Measurements from ENCODE around the gene SEC61A2. TPM values are rescaled to one million over a fixed set of nuclear protein-coding genes. Genes with fewer than 3 reads are reported as not detected.
A peak's percentile ranks its signal among the peaks of the same experiment; 100 is the strongest.

SEC61A2 gene
- total and polyA plus RNA-seq, 2 of the 8 experiments (the other 6 are each of a cell fraction or from before 2014, with no cell fraction given): 18.2 to 19.2 TPM

DNA sequence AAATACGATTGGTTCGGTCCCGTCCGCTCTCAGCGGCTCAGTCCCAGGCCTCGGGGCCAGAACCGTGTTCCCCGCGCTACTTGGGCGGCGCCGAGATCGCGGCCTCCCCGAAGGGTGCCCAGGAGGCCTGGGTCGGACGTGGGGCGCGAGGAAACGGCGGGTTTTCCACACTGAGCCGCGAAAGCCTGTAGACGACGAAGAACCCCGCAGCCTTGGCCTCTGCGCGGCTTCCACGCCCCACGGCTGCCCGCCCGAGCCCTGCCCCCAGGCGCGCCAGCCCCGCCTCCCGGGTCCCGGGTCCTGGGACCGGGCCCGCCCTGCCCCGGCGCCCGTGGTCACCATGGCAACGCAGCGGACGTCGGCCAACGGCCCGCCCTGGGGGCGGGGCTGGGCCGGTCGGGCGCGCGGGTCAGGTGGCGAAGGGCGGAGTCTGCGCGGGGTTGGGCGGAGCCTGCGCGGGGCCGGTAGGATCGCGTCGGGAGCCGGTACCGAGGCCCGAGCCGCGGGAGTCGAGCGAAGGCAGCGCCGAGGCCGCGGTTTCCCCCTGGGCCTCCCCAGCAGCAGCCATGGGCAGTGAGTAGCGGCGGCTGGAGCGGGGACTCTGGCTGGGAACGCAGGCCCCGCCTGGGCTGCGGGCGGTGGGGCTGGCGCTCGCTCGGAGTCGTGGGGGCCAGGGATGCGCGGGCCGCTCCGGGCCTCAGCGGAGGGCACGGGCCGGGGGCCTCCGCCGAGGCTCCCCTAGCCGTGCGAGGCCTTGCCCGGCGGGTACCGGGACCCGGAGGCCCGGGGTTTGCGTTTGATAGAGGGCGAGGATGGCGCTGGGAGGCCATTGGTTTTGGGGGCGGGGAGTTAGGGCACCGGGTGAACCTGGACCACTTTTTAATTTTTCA, at the start of gene SEC61A2 (continued):
- TF ChIP-seq, protein P1, sequence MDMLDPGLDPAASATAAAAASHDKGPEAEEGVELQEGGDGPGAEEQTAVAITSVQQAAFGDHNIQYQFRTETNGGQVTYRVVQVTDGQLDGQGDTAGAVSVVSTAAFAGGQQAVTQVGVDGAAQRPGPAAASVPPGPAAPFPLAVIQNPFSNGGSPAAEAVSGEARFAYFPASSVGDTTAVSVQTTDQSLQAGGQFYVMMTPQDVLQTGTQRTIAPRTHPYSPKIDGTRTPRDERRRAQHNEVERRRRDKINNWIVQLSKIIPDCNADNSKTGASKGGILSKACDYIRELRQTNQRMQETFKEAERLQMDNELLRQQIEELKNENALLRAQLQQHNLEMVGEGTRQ (IDR thresholded peaks at IDR 0.05; ENCODE audit: low read length): peak; percentile 40
- no peak for TF ChIP-seq EZH2 (IDR thresholded peaks at IDR 0.05; ENCODE audit: low read depth, low read length, severe bottlenecking)
- TF ChIP-seq JUND (IDR thresholded peaks at IDR 0.05; ENCODE audit: low read length): no peak
- TF ChIP-seq CREB1 (IDR thresholded peaks at IDR 0.05): 0 out of 2 replicates have a peak, but pooled peaks have one; percentile 13
- TF ChIP-seq, protein P2, sequence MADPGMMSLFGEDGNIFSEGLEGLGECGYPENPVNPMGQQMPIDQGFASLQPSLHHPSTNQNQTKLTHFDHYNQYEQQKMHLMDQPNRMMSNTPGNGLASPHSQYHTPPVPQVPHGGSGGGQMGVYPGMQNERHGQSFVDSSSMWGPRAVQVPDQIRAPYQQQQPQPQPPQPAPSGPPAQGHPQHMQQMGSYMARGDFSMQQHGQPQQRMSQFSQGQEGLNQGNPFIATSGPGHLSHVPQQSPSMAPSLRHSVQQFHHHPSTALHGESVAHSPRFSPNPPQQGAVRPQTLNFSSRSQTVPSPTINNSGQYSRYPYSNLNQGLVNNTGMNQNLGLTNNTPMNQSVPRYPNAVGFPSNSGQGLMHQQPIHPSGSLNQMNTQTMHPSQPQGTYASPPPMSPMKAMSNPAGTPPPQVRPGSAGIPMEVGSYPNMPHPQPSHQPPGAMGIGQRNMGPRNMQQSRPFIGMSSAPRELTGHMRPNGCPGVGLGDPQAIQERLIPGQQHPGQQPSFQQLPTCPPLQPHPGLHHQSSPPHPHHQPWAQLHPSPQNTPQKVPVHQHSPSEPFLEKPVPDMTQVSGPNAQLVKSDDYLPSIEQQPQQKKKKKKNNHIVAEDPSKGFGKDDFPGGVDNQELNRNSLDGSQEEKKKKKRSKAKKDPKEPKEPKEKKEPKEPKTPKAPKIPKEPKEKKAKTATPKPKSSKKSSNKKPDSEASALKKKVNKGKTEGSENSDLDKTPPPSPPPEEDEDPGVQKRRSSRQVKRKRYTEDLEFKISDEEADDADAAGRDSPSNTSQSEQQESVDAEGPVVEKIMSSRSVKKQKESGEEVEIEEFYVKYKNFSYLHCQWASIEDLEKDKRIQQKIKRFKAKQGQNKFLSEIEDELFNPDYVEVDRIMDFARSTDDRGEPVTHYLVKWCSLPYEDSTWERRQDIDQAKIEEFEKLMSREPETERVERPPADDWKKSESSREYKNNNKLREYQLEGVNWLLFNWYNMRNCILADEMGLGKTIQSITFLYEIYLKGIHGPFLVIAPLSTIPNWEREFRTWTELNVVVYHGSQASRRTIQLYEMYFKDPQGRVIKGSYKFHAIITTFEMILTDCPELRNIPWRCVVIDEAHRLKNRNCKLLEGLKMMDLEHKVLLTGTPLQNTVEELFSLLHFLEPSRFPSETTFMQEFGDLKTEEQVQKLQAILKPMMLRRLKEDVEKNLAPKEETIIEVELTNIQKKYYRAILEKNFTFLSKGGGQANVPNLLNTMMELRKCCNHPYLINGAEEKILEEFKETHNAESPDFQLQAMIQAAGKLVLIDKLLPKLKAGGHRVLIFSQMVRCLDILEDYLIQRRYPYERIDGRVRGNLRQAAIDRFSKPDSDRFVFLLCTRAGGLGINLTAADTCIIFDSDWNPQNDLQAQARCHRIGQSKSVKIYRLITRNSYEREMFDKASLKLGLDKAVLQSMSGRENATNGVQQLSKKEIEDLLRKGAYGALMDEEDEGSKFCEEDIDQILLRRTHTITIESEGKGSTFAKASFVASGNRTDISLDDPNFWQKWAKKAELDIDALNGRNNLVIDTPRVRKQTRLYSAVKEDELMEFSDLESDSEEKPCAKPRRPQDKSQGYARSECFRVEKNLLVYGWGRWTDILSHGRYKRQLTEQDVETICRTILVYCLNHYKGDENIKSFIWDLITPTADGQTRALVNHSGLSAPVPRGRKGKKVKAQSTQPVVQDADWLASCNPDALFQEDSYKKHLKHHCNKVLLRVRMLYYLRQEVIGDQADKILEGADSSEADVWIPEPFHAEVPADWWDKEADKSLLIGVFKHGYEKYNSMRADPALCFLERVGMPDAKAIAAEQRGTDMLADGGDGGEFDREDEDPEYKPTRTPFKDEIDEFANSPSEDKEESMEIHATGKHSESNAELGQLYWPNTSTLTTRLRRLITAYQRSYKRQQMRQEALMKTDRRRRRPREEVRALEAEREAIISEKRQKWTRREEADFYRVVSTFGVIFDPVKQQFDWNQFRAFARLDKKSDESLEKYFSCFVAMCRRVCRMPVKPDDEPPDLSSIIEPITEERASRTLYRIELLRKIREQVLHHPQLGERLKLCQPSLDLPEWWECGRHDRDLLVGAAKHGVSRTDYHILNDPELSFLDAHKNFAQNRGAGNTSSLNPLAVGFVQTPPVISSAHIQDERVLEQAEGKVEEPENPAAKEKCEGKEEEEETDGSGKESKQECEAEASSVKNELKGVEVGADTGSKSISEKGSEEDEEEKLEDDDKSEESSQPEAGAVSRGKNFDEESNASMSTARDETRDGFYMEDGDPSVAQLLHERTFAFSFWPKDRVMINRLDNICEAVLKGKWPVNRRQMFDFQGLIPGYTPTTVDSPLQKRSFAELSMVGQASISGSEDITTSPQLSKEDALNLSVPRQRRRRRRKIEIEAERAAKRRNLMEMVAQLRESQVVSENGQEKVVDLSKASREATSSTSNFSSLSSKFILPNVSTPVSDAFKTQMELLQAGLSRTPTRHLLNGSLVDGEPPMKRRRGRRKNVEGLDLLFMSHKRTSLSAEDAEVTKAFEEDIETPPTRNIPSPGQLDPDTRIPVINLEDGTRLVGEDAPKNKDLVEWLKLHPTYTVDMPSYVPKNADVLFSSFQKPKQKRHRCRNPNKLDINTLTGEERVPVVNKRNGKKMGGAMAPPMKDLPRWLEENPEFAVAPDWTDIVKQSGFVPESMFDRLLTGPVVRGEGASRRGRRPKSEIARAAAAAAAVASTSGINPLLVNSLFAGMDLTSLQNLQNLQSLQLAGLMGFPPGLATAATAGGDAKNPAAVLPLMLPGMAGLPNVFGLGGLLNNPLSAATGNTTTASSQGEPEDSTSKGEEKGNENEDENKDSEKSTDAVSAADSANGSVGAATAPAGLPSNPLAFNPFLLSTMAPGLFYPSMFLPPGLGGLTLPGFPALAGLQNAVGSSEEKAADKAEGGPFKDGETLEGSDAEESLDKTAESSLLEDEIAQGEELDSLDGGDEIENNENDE (IDR thresholded peaks at IDR 0.05; ENCODE audit: insufficient replicate concordance, low read length): no peak
- TF ChIP-seq, protein P3, sequence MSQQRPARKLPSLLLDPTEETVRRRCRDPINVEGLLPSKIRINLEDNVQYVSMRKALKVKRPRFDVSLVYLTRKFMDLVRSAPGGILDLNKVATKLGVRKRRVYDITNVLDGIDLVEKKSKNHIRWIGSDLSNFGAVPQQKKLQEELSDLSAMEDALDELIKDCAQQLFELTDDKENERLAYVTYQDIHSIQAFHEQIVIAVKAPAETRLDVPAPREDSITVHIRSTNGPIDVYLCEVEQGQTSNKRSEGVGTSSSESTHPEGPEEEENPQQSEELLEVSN (IDR thresholded peaks at IDR 0.05): 0 out of 2 replicates have a peak, but pooled peaks have one; percentile 33
- no peak; the same call in 1 of the 2 replicates for TF ChIP-seq POLR2AphosphoS5 (IDR thresholded peaks at IDR 0.05; ENCODE audit: low read depth, low read length)
- TF ChIP-seq TEAD4 (IDR thresholded peaks at IDR 0.05; ENCODE audit: low read depth, low read length): no peak

All from H1 (cell line).